ENCODE measurements around the gene AP1S3.
"Not testable (repeated sequence)": the region's sequence is repeated elsewhere in the genome, so short reads cannot be mapped to it uniquely, and the experiment has no call there.

AP1S3 gene

GRCh38 chr2:223877721-223878410 is 40.5 kb upstream of the AP1S3 start:
- no peak for DNase-seq (ENCODE audit: low read depth)
- no peak overlapping the region for H3K4me3 ChIP-seq (ENCODE audit: low read depth, low read length)
- TF ChIP-seq CTCF (IDR thresholded peaks at IDR 0.05; ENCODE audit: low read depth, low read length, missing control alignments): no peak

GRCh38 chr2:223873672-223874071 is 36.3 kb upstream of the AP1S3 start:
- no peak overlapping the region for H3K4me3 ChIP-seq (ENCODE audit: low read depth, low read length)
- TF ChIP-seq CTCF (IDR thresholded peaks at IDR 0.05; ENCODE audit: low read depth, low read length, missing control alignments): no peak
- no peak for DNase-seq (ENCODE audit: low read depth)

- H3K4me3 ChIP-seq (ENCODE audit: low read depth, low read length); DNase-seq (ENCODE audit: low read depth): not testable (repeated sequence)
Measured at GRCh38 chr2:223872772-223873171, 35.4 kb upstream of the AP1S3 start.

- not testable (repeated sequence) for H3K4me3 ChIP-seq (ENCODE audit: low read depth, low read length)
Measured at GRCh38 chr2:223871661-223872060, 34.3 kb upstream of the AP1S3 start.

GRCh38 chr2:223870840-223871611 is 33.6 kb upstream of the AP1S3 start:
- no peak overlapping the region for H3K4me3 ChIP-seq (ENCODE audit: low read depth, low read length)
- DNase-seq (ENCODE audit: low read depth): no peak
- no peak for TF ChIP-seq CTCF (IDR thresholded peaks at IDR 0.05; ENCODE audit: low read depth, low read length, missing control alignments)

More at GRCh38 chr2:223871661-223872060, 34.3 kb upstream of the AP1S3 start:
- not testable (repeated sequence) for DNase-seq (ENCODE audit: low read depth)

GRCh38 chr2:223868005-223868404 is 30.6 kb upstream of the AP1S3 start:
- no peak for DNase-seq (ENCODE audit: low read depth)
- H3K4me3 ChIP-seq (ENCODE audit: low read depth, low read length): no peak overlapping the region
- TF ChIP-seq CTCF (IDR thresholded peaks at IDR 0.05; ENCODE audit: low read depth, low read length, missing control alignments): no peak

GRCh38 chr2:223865907-223866508 is 28.6 kb upstream of the AP1S3 start:
- H3K4me3 ChIP-seq (ENCODE audit: low read depth, low read length): no peak overlapping the region
- TF ChIP-seq CTCF (IDR thresholded peaks at IDR 0.05; ENCODE audit: low read depth, low read length, missing control alignments): no peak
- DNase-seq (ENCODE audit: low read depth): no peak
